ENCODE results near the gene ZBTB11.
"Not testable (repeated sequence)": the region's sequence is repeated elsewhere in the genome, so short reads cannot be mapped to it uniquely, and the experiment has no call there.

Gene ZBTB11

DNA sequence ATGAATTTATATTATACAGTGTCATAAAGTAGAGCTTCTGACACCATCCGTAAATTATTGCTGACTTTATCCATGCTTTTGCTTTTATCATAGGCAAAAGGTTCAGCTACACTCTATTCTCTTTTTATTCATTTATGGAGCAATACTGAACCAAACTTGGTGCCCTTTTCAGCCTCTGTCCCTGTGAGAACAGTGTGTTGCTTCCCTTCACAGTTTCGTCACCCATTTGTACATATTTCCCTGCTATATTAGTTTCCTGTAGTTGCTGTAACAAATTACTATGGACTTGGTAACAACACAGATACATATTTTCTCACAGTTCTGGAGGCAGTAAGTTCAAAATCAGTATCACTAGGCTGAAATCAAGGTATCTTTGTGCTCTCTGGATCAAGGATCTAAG, 12.4 kb upstream of the ZBTB11 start:
- no peak for DNase-seq

- no peak for DNase-seq
These were observed 10.4 kb upstream of the ZBTB11 start for GRCh38 chr3:101687142-101687931.

GRCh38 chr3:101685870-101686307, 9.0 kb upstream of the ZBTB11 start:
- DNase-seq = no peak

DNA sequence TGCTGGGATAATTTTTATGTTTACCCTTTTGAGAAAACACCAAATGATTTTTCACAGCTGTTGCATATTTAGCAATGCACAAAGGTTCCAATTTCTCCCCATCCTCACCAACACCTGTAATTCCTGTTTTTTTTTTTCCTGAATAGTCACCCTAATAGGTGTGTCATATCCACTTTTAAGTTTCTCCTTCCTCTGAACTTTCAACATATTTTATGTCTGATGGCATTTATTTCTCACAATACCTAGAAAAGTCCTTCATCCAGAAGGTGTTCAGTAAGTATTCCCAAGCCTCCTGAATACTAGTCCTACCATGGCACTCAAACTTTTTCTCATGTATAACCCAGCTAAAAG, 8.1 kb upstream of the ZBTB11 start:
- no peak for DNase-seq

DNA sequence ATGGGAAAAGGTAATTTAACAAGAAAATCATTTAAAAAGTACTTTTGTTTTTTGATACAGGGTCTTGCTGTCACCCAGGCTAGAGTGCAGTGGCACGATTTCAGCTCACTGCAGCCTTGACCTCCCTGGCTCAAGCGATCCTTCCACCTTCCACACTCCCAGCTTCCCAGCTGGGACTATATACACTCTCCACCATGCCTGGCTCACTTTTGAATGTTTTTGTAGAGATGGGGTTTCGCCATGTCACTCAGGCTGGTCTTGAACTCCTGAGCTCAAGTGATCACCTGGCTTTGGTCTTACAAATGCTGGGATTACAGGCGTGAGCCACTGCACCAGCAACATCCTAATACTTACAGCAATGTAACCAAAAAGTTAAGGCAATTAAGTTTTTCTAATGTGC, 3.5 kb upstream of the ZBTB11 start:
- DNase-seq = no peak

DNA sequence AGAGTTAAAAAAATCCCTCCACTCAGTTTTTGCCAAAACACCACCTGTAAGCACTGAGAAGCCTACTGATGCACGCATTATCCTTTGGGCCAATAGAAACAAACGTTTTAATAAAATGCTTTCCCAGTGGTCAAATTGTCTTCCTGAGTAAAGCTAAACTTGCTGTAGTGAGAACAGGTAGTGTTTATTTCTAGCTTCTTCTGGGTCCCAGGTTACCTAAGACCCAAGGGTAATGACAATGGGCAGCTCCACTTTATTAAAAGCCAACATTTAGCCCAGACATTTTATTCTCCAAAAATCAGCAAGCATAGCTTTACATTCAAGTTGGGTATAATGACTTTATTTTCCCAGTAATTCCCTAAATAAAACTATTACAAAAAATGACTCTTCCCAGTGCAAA, 1.9 kb upstream of the ZBTB11 start:
- not testable (repeated sequence) for DNase-seq

DNA sequence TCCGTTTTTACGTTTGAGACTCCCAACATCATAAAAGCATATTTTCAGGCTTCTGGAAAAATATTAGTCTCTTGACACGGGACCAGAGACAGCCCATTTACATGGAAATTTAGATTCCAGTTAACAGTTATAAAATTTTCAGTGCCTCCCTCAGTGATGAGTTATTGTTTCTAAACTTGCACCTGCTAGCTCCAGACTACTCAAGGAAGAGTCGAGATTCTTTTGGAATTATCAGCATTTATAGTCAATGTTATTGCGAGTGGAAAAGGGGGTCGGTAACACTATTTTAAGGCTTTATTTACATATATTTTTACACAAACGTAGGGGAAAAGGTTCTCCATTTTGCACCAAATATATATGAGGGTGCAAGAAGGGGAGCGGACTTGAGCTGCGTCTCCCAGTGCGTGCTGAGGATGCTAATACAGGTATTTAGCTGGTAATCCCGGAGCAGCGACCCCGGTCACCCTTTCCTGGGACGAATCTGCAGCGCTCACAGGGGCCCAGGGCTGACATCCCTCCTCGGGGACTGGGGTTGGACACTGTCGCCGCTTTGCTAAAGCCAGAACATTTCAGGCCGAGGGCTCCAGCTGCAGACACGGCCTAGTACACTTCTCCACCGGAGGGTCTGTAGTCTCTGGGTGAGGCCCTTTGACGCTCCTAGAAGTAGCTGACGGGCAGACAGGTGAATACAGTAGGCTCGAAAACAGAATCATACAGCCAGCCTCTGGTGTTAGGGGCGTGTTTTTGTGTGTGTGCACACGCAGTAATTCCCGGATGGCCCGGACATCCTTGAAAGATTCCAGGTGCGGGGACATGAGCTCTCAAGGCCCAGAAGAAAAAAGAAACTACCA, 729 bp upstream of the ZBTB11 start:
- DNase-seq = no peak

- DNase-seq = peak; percentile 97
These were observed 642 bp downstream of the ZBTB11 start for GRCh38 chr3:101676216-101676764.

DNA sequence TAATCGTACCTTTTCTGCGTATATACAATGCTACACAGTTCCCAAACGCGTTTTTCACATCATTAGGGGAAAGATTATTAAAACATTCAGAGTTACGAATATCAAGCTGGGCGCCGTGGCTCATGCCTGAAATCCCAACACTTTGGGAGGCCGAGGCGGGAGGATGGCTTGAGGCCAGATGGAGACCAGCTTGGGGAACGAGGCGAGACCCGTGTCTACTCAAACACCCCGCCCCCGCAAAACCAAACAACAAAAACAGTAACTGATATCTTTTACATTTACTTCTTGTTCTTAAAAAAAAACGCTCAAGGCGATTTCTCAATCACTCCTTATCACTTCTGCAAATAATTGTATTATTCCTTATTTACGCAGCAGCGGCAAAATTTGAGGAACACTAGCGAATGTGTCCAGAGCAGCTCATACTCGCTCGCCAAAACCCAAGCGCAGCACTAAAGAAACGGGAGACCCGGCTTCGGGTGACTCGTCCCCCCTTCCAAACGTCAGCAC, 1.2 kb downstream of the ZBTB11 start:
- DNase-seq = no peak

GRCh38 chr3:101674518-101674917, 2.4 kb downstream of the ZBTB11 start:
- DNase-seq = no peak

DNA sequence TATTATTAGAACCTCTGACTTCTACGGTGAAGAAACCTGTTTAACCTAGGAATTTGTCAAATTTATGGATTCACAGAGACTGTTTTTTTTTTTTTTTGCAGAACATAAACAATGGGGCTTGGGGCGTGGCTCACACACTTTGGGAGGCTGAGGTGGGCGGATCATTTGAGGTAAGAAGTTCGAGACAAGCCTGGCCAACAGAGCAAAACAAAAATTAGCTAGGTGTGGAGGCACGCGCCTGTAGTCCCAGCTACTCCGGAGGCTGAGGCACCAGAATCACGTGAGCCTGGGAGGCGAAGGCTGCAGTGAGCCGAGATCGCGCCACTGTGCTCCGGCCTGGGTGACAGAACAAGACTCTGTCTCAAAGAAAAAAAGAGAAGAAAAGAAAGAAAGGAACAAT, 3.0 kb downstream of the ZBTB11 start:
- no peak for DNase-seq

DNA sequence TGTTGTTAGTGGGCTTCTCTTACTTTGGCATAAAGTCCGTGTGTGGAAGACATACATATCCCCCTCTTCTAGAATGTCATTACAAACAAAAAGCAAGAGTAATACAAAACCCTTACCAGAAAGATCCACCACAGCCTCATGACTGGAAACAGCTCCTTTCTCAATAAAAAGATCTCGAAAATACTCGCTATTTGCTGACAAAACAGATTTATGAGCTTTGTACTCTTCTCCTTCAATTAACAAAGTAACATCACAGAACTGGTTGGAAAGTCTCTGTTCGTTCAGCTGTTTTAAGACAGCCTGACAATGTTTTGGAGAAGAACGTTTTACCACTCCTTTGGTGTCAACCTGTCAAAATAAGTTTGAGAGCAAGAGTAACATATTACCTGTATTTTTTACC, 5.9 kb downstream of the ZBTB11 start:
- no peak for DNase-seq

GRCh38 chr3:101667844-101668243, 9.1 kb downstream of the ZBTB11 start:
- DNase-seq = no peak

DNA sequence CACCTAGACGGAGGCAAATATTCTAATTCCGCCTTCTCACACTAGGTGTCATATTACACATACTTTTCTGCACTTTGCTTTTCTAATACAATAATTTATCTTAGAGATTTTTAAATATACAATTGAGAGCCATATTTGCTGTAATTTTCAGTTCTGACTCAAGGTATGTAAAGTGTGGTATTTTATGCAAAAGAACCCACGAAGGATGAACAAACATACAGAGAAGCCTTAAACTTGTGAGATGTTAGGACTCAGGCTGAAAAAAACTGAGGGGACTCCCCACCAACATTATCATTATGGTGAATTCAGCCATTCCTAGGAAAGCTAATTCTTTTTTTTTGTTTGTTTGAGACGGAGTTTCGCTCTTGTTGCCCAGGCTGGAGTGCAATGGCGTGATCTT, 9.6 kb downstream of the ZBTB11 start:
- DNase-seq = no peak

- no peak for DNase-seq
These were observed 11.1 kb downstream of the ZBTB11 start for GRCh38 chr3:101665851-101666250.

DNA sequence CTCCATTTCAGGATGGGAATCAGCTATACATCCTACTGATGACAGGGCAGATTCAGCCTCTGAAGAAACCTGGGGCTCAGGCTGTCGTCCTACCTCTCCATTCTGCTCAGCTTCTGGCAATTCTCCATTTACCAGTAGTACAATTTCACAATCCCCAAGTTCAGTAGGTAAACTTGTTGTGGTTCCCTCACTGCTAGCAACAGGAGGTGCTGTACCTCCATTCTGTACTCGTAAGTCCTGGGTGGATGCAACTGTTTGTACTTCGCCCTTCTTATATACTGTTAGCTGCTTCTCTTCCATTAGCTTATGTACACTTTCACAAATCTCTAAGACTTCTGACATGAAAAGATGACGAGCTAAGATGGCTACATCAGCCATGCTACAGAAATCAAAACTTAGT, 11.6 kb downstream of the ZBTB11 start:
- no peak for DNase-seq

- no peak for DNase-seq
These were observed 16.2 kb downstream of the ZBTB11 start for GRCh38 chr3:101660714-101661113.

DNA sequence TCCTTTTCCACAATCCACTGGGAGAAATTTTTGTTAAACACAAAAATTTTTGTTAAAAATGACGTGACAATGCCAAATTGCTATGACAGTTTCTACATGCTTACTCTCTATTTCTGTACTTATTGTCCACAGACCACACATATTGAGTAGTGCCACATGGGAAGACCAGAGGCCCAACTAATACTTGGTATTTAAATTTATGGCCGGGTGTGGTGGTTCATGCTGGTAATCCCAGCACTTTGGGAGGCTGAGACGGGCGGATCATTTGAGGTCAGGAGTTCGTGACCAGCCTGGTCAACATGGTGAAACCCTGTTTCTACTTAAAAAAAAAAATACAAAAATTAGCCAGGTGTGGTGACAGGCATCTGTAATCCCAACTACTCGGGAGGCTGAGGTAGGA, 20.3 kb downstream of the ZBTB11 start:
- no peak for DNase-seq

DNA sequence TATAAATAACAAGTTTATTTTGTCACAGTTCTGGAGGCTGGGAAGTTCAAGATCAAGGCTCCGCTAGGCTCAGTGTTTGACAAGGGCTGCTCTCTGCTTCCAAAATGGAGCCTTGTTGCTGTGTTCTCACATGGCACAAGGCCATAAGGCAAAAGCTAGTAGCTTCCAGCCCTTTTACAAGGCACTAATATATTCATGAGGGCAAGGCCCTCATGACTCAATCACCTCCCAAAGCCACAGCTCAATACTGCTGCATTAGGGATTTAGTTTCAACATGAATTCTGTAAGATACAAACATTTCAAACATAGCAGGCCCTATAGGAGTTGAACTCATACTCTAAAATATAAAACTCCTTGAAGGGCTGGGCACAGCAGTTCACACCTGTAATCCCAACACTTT, 30.2 kb downstream of the ZBTB11 start:
- DNase-seq = no peak

DNA sequence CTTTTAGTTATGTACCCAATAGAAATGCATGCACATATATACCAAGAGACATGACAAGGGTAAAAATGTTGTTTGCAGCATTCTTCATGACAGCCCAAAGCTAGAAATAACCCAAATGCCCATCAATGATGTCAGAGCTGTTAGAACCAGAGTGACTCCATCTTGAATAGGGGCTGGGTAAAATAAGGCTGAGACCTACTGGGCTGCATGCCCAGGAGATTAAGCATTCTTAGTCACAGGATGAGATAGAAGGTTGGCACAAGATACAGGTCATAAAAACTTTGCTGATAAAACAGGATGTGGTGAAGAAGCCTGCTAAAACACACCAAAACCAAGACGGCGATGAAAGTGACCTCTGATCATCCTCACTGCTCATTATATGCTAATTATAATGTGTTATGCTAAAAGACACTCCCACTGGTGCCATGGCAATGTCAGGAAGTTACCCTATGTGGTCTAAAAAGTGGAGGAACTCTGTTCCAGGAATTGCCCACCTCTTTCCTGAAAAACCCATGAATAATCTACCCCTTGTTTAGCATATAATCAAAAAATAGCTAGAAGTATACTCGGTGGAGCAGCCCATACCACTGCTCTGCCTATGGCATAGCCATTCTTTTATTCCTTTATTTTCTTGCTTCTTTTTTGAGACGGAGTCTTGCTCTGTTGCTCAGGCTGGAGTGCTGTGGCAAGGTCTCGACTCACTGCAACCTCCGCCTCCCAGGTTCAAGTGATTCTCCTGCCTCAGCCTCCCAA, 32.9 kb downstream of the ZBTB11 start:
- DNase-seq = peak; percentile 57

- no peak for DNase-seq
These were observed 33.7 kb downstream of the ZBTB11 start for GRCh38 chr3:101643009-101643844.

GRCh38 chr3:101642441-101642840, 34.5 kb downstream of the ZBTB11 start:
- DNase-seq = no peak

Measured in stimulated activated CD8-positive, alpha-beta memory T cell treated with anti-CD3 and anti-CD28 coated beads, Interleukin-4, amount 100 ng/mL, for 48 hours (primary cell).